MM.1S (cell line): Measurements from ENCODE around the gene LRRC58.

ENCODE experiments used
- DNase-seq: peaks from one replicate; pipeline ENCODE4 v3.0.0-alpha.2; 2015
- H2AFZ ChIP-seq: fragments of 300-600 bp; sonication (generic); 2 replicates; pipeline ENCODE4 v1.6.0; 2016; ENCODE audit warnings: antibody characterized with exemption, low read length
- H3F3A ChIP-seq: fragments of 300-600 bp; sonication (generic); 2 replicates; pipeline ENCODE4 v1.6.1; 2016; ENCODE audit warnings: mild to moderate bottlenecking, antibody characterized with exemption, low read length, moderate library complexity, mixed read lengths; ENCODE audit not compliant: insufficient read depth
- H3K27ac ChIP-seq: fragments of 300-600 bp; sonication (generic); 2 replicates; pipeline ENCODE4 v1.5.1; 2016; ENCODE audit warnings: mild to moderate bottlenecking, low read length
- H3K27me3 ChIP-seq: fragments of 300-600 bp; sonication (generic); replicated peaks from 2 replicates; pipeline ENCODE4 v1.6.0; 2016; ENCODE audit warnings: low read length; ENCODE audit not compliant: insufficient read depth
- H3K36me3 ChIP-seq: fragments of 300-600 bp; sonication (generic); replicated peaks from 2 replicates; pipeline ENCODE4 v1.6.1; 2016; ENCODE audit warnings: mild to moderate bottlenecking, low read length, mixed read lengths; ENCODE audit not compliant: insufficient read depth
- H3K4me1 ChIP-seq: fragments of 300-600 bp; sonication (generic); 2 replicates; pipeline ENCODE4 v1.6.1; 2016; ENCODE audit warnings: low read length, mixed read lengths
- H3K4me2 ChIP-seq: fragments of 300-600 bp; sonication (generic); 2 replicates; pipeline ENCODE4 v1.6.0; 2016; ENCODE audit warnings: low read depth, low read length
- H3K4me3 ChIP-seq: fragments of 300-600 bp; sonication (generic); 2 replicates; pipeline ENCODE4 v1.5.1; 2016; ENCODE audit warnings: low read length, mixed read lengths
- H3K79me2 ChIP-seq: fragments of 300-600 bp; sonication (generic); 2 replicates; pipeline ENCODE4 v1.6.1; 2016; ENCODE audit warnings: mixed run types, low read length, mixed read lengths
- H3K9ac ChIP-seq: fragments of 300-600 bp; sonication (generic); 2 replicates; pipeline ENCODE4 v1.6.1; 2016; ENCODE audit warnings: low read length, mixed read lengths
- H3K9me2 ChIP-seq: fragments of 300-600 bp; sonication (generic); replicated peaks from 2 replicates; pipeline ENCODE4 v1.6.1; 2016; ENCODE audit warnings: mild to moderate bottlenecking, low read length, mixed read lengths; ENCODE audit not compliant: insufficient read depth
- H3K9me3 ChIP-seq: fragments of 300-600 bp; sonication (generic); replicated peaks from 2 replicates; pipeline ENCODE4 v1.6.1; 2016; ENCODE audit warnings: mild to moderate bottlenecking, low read length, mixed read lengths; ENCODE audit not compliant: insufficient read depth
- H4K20me1 ChIP-seq: fragments of 300-600 bp; sonication (generic); 2 replicates; pipeline ENCODE4 v1.6.1; 2016; ENCODE audit warnings: mild to moderate bottlenecking, low read length, moderate library complexity, mixed read lengths; ENCODE audit not compliant: insufficient read depth
- EZH2 ChIP-seq: fragments of 300-600 bp; sonication (generic); optimal IDR thresholded peaks from 2 replicates; pipeline ENCODE3; 2017; ENCODE audit warnings: low read depth, mild to moderate bottlenecking, antibody characterized with exemption, low read length, mixed read lengths
- EZH2phosphoT487 ChIP-seq: fragments of 300-600 bp; sonication (generic); IDR thresholded peaks from 2 replicates; pipeline ENCODE4 v1.6.1; 2018; ENCODE audit warnings: antibody characterized with exemption, low read length
- TF ChIP-seq, protein P1 (sequence below): fragments of 300-600 bp; sonication (generic); IDR thresholded peaks from 2 replicates; pipeline ENCODE4 v1.5.1; 2016; ENCODE audit warnings: antibody characterized with exemption, low read length, mixed read lengths

Gene LRRC58

DNA sequence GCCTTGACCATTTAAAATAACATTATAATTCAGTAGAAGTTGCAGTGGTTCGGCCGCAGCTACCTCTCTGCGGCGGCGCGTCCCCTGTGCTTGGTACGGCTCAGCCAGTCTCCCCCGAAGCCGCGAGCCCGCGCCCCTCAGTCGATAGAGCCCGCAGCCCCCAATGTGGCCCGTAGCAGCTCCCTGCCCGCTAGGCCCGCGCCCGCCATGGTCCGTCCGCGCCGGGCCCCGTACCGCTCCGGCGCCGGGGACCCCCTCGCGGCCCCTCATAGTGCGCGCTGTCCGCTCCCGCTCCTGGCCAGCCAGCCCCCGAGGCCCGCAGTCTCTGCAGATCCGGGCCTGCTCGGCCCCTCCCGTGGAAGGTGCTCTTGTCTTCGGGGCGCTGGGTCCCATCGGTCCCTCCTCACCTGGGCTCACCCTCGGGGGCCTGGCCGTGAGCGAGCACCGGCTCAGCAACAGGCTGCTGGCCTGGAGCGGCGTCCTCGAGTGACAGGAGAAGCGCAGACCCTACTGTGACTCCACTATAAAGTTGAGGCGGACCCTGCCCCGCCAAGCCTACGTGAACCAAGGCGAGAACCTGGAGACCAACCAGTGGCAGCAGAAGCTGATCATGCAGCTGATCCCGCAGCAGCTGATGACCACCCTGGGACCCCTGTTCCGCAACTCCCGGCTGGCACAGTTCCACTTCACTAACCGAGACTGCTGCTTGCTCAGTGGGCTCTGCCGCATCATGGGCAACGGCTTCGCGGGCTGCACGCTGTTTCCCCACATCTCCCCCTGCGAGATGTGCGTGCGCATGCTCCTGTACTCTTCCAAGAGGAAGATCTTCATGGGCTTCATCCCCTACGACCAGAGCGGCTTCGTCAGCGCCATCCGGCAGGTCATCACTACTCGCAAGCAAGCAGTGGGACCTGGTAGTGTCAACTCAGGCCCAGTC is 42.4 kb downstream of the LRRC58 start:
- H3K27me3 ChIP-seq = no peaks in the 10 kb centered on the region
- H3K4me2 ChIP-seq = no peak overlapping the region
- no peaks in the 10 kb centered on the region for H3F3A ChIP-seq
- no peaks in the 10 kb centered on the region for H3K4me1 ChIP-seq
- no peaks in the 10 kb centered on the region for H3K9me2 ChIP-seq
- no peak for DNase-seq
- no peaks in the 10 kb centered on the region for H4K20me1 ChIP-seq
- no peak overlapping the region for H3K4me3 ChIP-seq
- H3K27ac ChIP-seq = no peak overlapping the region
- no peak overlapping the region for H2AFZ ChIP-seq
- no peak overlapping the region for H3K9ac ChIP-seq
- H3K79me2 ChIP-seq = no peaks in the 10 kb centered on the region
- TF ChIP-seq EZH2 (no peak), EZH2phosphoT487 (no peak)
- TF ChIP-seq, protein P1, sequence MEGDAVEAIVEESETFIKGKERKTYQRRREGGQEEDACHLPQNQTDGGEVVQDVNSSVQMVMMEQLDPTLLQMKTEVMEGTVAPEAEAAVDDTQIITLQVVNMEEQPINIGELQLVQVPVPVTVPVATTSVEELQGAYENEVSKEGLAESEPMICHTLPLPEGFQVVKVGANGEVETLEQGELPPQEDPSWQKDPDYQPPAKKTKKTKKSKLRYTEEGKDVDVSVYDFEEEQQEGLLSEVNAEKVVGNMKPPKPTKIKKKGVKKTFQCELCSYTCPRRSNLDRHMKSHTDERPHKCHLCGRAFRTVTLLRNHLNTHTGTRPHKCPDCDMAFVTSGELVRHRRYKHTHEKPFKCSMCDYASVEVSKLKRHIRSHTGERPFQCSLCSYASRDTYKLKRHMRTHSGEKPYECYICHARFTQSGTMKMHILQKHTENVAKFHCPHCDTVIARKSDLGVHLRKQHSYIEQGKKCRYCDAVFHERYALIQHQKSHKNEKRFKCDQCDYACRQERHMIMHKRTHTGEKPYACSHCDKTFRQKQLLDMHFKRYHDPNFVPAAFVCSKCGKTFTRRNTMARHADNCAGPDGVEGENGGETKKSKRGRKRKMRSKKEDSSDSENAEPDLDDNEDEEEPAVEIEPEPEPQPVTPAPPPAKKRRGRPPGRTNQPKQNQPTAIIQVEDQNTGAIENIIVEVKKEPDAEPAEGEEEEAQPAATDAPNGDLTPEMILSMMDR = no peak
- H3K36me3 ChIP-seq = no peaks in the 10 kb centered on the region
- no peaks in the 10 kb centered on the region for H3K9me3 ChIP-seq

DNA sequence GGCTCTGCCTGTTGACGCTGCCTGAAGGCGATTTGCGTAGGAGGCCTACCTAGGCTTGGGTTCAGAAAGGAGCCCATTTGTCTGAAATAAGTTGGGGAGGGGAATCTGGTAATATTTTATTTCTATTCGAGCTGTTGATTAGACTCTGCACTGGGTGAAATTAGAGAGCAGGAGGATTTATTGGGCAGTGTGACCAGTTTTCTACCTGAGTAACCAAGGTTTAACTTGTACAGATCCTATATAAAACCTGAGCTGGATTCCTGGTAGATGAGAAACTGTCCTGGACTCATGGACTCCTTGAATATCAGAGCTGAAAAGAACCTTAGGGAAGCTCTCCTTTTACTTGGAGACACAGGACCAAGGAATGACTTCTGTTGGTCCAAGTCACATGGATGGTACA is 44.5 kb downstream of the LRRC58 start:
- Histone ChIP-seq H3K36me3 (no peaks in the 10 kb centered on the region), H3F3A (no peaks in the 10 kb centered on the region), H3K9ac (no peak overlapping the region), H3K4me3 (no peak overlapping the region), H3K79me2 (no peaks in the 10 kb centered on the region), H3K9me3 (no peaks in the 10 kb centered on the region), H3K27ac (no peak overlapping the region), H3K4me1 (no peaks in the 10 kb centered on the region), H2AFZ (no peak overlapping the region), H4K20me1 (no peaks in the 10 kb centered on the region), H3K9me2 (no peaks in the 10 kb centered on the region), H3K27me3 (no peaks in the 10 kb centered on the region), H3K4me2 (no peak overlapping the region)
- no peak for DNase-seq
- TF ChIP-seq EZH2 = no peak
- TF ChIP-seq EZH2phosphoT487 = no peak
- TF ChIP-seq, protein P1 = no peak

DNA sequence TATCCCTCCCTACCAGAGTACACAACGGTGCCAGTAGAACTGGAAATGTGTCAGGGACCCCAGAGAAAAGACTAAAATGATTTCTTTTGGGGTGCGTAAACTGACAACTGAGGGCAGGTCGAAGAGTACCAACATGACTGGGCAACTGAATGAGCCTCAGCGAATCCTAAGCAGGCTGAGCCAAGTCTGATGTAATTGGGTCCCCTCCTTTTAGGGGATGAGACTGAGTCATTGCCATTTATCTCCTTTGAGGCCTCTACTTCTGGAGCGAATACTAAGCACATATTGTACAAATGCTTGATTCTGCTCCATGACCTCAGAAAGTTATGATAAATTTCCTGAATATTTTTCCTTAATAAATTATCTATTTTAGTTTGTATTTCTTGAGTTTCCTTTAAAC is 46.8 kb downstream of the LRRC58 start:
- no peak overlapping the region for H2AFZ ChIP-seq

More for the DNA sequence above, 46.8 kb downstream of the LRRC58 start:
- Histone ChIP-seq H4K20me1 (no peaks in the 10 kb centered on the region), H3K27ac (no peak overlapping the region), H3F3A (no peaks in the 10 kb centered on the region), H3K79me2 (no peaks in the 10 kb centered on the region), H3K36me3 (no peaks in the 10 kb centered on the region), H3K9ac (no peak overlapping the region), H3K27me3 (no peaks in the 10 kb centered on the region), H3K4me2 (no peak overlapping the region), H3K9me3 (no peaks in the 10 kb centered on the region), H3K9me2 (no peaks in the 10 kb centered on the region), H3K4me3 (no peak overlapping the region), H3K4me1 (no peaks in the 10 kb centered on the region)
- no peak for DNase-seq
- no peak for TF ChIP-seq EZH2phosphoT487
- TF ChIP-seq, protein P1 = no peak
- no peak for TF ChIP-seq EZH2
